GM21825 (cell line): ENCODE data around the gene ZSWIM3.
"Not testable (repeated sequence)": the region's sequence is repeated elsewhere in the genome, so short reads cannot be mapped to it uniquely, and the experiment has no call there.

Experiments used
- ATAC-seq: cut with Tn5 transposase; IDR thresholded peaks from one replicate; pipeline ENCODE4 v1.9.1; 2021; ENCODE audit warnings: mild to moderate bottlenecking, moderate library complexity; ENCODE audit not compliant: unreplicated experiment

Gene ZSWIM3

GRCh38 chr20:45857114-45857881 is at the start of gene ZSWIM3, which contains the start of gene ACOT8:
Gene ZSWIM3 (plus strand): TSS chr20:45857614. CDS start chr20:45857826, 212 bp downstream.
Gene ACOT8 (minus strand): TSS chr20:45857392. CDS start chr20:45857315, 77 bp downstream.
- peak; percentile 91 for ATAC-seq

GRCh38 chr20:45810191-45810970 is 47.0 kb upstream of the ZSWIM3 start:
- no peak for ATAC-seq

DNA sequence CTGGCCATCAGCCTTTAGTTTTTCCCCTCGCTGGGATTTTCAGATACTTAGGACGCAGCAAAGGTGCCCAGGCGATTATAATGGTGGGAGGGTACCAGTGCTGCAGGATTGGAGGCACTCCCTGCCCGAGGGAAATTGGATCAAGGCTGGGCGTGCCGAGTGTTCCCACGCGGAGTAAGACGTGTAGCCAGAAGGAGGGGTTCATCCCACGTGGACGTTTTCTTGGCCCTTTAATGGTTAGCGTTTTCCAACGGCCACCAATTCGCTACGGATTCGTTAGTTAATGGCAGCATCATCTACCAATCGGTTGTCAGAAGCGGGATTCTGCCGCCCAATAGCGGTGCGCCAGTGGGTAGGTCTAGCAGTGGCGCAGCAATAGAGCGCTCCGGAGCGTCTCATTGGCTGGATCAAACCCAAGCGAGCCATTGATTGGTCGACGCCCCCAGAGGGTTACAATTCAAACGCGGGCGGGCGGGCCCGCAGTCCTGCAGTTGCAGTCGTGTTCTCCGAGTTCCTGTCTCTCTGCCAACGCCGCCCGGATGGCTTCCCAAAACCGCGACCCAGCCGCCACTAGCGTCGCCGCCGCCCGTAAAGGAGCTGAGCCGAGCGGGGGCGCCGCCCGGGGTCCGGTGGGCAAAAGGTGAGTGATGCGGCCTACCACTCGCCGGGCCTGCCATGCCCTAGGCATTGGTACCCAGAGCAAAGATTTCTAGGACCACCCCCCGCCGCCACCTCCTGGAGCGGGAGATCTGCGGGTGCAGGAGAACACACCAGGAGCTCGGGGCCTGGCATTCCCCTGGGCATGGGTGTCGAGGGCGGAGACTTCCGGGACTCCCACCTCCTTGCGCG is 45.0 kb upstream of the ZSWIM3 start, which contains the start of gene UBE2C:
Gene UBE2C, plus strand, starts transcription at position 488 of the 849 bp plus-strand sequence. Its CDS starts 52 bp downstream, at position 540.
- peak; percentile 95 for ATAC-seq

GRCh38 chr20:45813006-45813340 is 44.4 kb upstream of the ZSWIM3 start:
- ATAC-seq = no peak

DNA sequence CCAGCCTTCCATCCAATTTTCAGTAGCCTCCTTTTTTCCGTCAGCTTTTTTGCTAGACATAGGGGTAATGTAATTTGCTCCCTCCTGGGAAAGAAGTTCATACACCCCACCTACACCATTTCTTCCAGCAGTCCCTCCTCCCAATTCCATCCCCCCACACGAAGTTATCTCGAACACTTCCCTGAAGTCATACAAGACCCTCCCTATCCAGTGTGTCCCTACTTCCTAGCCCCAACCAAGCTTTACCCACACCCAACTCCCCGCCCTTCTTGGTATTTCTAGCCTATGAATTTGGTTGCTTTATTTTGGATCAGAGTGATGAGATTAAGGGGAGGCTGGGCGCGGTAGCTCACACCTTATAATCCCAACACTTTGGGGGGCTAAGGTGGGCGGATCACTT is 43.9 kb upstream of the ZSWIM3 start:
- ATAC-seq = no peak

GRCh38 chr20:45814314-45814713 is 43.1 kb upstream of the ZSWIM3 start:
- ATAC-seq = no peak

DNA sequence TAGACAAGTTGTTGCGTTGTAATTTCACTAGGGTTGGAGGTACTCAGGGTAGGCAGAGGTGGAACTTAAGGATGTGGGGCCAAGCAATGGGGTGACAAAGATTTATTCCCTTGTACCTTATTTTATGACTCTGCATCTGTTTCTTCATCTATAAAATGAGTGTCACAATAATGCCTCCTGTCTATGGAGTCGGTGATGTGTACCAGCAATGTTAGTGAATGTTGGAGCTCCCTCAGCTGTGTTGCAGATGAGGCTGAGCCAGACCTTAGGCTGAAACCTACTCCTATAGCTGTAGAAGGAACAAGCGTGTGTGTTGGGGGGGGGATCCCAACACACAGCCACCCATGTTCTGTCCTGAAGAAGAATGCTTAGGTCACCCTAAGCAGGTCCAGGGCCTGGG is 40.5 kb upstream of the ZSWIM3 start:
- ATAC-seq = no peak

DNA sequence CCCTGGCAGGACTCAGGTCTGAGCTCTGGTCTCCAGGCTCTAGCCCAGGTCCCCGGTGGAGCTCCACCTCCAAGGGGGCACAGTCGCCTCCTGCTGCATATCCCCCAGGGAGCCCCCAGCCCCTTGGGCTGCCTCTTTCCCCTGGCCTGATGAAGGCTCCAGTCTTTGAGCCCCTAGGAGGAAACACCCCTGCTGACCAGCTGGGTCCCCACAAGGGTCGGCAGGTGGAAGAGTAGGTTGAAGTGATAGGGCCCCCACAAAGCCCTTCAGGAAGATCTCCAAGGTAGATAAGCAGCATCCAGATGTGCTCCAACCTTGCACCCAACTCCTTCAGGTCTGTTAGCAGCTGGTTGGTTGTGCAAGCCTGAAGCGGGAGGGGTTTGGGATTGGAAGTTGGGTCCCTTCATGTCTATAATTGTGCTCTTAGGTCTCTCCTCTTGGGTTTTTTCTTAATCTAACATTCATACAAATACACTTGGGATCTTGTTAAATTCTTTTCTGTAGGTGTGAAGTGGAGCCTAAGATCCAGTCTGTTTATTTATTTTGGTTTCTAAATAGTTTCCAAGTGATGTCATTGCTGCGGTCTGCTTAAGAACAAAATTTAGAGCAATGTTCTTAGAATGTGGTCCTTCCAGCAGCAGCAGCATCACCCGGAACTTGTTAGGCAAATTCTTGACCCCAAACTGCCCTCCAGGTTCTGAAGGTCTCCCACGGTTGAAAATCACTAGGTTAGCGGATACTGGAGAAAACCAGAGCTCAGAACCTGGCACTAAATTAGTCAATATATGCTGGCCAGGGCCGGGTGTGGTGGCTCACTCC is 39.8 kb upstream of the ZSWIM3 start:
- ATAC-seq = no peak

- ATAC-seq = no peak
Measured at GRCh38 chr20:45818239-45818638, 39.2 kb upstream of the ZSWIM3 start.

DNA sequence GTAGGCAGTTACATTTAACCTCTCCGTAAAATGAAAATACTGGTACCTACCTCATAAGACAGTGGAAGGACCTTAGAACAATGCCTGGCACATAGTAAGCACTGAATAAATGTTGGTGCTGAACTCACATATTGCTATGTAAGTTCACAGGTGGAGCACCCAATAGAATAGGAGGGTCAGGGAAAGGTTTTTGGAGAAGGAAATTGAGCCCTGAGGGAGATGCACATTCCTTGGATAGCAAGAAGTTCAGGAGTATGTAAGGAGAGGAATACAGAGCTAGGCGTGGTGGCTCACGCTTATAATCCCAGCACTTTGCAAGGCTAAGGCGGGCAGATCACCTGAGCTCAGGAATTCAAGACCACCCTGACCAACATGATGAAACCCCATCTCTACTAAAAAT is 37.9 kb upstream of the ZSWIM3 start:
- ATAC-seq = no peak

DNA sequence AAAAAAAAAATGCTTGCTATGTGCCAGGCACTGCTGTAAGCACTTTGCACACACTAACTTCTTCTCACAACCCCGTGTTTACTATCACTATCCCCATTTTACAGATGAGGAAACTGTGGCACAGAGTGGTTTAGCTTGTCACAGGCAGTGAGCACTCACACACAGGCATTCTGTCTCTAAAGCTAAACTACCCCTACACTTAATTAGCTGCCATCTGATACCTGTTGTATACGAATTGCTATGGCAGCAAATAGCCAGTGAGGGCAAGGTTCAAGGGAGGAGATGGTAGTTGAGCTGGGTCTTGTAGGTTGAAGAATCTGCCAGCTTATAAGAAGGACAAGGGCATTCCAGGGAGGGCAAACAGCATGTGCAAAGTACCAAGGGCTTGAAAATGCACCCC is 35.5 kb upstream of the ZSWIM3 start:
- no peak for ATAC-seq

DNA sequence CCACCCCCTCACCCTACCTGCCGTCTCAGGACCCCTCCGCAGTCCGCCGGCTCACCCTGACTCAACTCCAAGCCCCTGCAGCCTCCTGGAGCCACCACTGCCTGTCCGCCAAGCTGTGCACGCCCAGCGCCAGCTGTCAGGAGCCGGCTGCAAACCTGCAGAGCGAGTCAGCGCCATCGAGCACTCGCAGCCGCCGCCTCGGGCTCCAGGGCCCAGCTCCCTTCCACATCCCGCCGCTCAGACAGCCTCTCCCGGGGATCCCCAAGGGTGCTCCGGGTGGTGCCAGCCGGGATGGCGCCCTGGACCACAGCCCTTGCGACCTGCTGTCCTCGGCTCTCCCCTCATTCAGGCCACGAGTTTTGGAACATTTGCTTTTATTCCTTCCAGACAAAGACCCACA is 34.6 kb upstream of the ZSWIM3 start:
- ATAC-seq = no peak

GRCh38 chr20:45823949-45824835 is 33.2 kb upstream of the ZSWIM3 start:
- no peak for ATAC-seq

DNA sequence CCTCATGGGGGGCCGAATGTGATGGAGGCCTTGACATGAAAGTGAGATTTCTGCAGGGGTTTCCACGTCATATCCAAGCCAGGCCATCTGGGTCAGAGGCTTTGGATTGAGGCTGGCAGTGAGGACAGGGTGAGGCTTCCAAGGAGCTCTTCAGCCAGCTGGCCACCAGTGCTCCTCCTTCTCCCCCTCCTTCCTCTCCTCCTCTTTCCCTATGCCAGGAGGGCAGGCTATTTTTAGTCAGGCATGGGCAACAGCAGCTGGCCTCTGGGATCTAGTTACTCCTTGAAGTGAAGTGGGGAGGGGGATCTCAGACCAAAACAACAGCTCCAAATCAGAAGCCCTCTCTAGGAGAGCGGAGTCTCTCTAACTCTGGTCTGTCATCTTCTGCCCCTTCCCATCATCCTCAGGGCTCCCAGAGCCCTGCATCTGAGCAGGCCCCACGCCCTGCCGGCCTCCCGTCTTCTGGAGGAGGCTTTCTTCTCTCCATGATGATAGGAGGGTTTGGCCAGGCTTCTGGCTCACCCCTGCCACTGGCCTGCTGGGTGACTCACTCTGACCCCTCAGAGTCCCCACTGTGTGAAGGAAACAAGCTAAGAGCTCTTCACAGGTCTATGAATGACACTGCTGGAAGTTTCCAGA is 30.9 kb upstream of the ZSWIM3 start:
- no peak for ATAC-seq

DNA sequence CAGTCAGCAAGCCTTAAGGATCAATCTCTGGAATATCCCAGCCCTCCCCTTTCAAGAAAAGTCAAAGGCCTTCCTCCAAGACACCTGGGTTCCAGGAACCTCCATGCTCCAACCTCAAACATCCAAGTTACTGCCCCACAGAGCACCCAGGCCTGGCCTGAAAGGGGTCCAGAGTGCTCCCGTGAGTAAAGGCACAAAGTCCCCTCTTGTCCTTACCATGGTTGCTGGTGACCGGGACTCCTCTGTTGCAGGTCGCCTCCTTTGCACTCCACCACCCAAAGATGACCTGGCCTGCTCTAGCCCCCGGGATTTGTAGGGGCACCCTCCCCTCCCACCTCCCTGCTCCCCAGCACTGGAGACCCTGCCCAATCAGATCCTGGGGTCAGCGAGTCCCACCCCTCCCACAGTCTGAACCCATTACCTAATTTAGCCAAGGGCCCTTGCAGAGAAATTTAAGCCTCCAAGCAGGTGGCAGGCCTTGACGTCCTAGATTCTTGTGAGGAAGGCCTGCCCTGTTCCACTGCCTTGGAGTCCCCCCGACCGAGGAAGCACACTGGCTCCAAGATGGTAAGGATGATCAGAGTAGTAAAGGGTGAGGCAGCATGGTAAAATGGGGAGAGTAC is 30.3 kb upstream of the ZSWIM3 start, which contains the start of gene TNNC2:
Gene TNNC2, minus strand, starts transcription at position 283 of the 623 bp plus-strand sequence. Its CDS starts 64 bp downstream, at position 219.
- no peak for ATAC-seq

GRCh38 chr20:45827712-45828111 is 29.7 kb upstream of the ZSWIM3 start:
- no peak for ATAC-seq

DNA sequence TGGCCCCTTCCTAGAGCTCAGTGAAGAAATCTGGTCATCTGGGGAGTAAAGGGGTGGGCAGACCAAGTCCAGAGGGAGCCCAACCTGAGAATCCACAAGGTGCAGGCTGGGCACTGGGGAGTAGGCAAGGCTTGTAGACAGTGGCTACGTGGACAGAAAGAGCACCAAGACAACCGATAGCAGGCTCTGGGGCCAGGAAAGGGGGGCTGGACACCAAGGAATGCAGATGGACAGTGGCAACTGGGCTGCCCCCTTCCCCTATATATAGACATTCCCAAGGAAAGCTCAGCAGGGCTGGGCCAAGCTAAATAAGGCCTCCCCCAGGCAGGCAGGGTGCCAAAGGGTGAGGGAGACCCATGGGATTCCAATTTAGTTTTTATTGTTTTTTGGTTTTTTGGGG is 28.8 kb upstream of the ZSWIM3 start:
- ATAC-seq = no peak

GRCh38 chr20:45829673-45830106 is 27.7 kb upstream of the ZSWIM3 start:
- not testable (repeated sequence) for ATAC-seq
